A673 (cell line): ENCODE measurements around the gene PCDHA5.
A peak's percentile ranks its signal among the peaks of the same experiment; 100 is the strongest.

ENCODE experiments used
- CTCF ChIP-seq: fragments of 300-800, 200-600 bp; sonication (generic); conservative IDR thresholded peaks from 2 replicates; pipeline ENCODE4 v1.5.1; 2017; ENCODE audit warnings: low read depth, mild to moderate bottlenecking, antibody characterized with exemption, low read length, moderate library complexity, mixed read lengths
- EZH2 ChIP-seq: fragments of 200-600 bp; sonication (generic); IDR thresholded peaks from 2 replicates; pipeline ENCODE4 v1.6.1; 2017; ENCODE audit warnings: borderline replicate concordance, low read depth, mild to moderate bottlenecking, mixed read lengths, antibody characterized with exemption, low read length; ENCODE audit not compliant: poor library complexity, severe bottlenecking

GRCh38 chr5:140800816-140801493 lies 20.5 kb upstream of the PCDHA5 start, which contains the start of gene PCDHA3:
- peak; percentile 58 for TF ChIP-seq CTCF
- no peak for TF ChIP-seq EZH2
